ENCODE measurements around the gene GOLM1.

The GOLM1 gene

GRCh38 chr9:86093788-86094555, 5.4 kb downstream of the GOLM1 start:
- no peak for DNase-seq (ENCODE audit: extremely low spot score)
- ChIA-PET CTCF (no interaction called here), POLR2A (no interaction called here)
- TF ChIP-seq CTCF (IDR thresholded peaks at IDR 0.05; ENCODE audit: control extremely low read depth, extremely low read depth, low read depth, missing control alignments): no peak

- CTCF ChIA-PET: interaction anchor here (0.9 kb wide), 1 partner anchor 21 kb away, joined by 3 read pairs; no protein-coding TSS in a partner anchor
- TF ChIP-seq CTCF (IDR thresholded peaks at IDR 0.05; ENCODE audit: control extremely low read depth, extremely low read depth, low read depth, missing control alignments): no peak
- POLR2A ChIA-PET: no interaction called here
- DNase-seq (ENCODE audit: extremely low spot score): no peak
Measured at GRCh38 chr9:86091477-86091876, 7.9 kb downstream of the GOLM1 start.

GRCh38 chr9:86082870-86083269, 16.5 kb downstream of the GOLM1 start:
- ChIA-PET POLR2A (no interaction called here), CTCF (interaction anchor here (1.2 to 1.3 kb wide), 4 partner anchors 10 to 176 kb away, joined by 3 to 4 read pairs (median 4); no protein-coding TSS in a partner anchor)
- no peak for TF ChIP-seq CTCF (IDR thresholded peaks at IDR 0.05; ENCODE audit: control extremely low read depth, extremely low read depth, low read depth, missing control alignments)
- no peak for DNase-seq (ENCODE audit: extremely low spot score)

GRCh38 chr9:86079865-86080469, 19.4 kb downstream of the GOLM1 start:
- DNase-seq (ENCODE audit: extremely low spot score): no peak
- ChIA-PET POLR2A (no interaction called here), CTCF (interaction anchor here (1.0 kb wide), 1 partner anchor 20 kb away, joined by 3 read pairs; the partner anchor contains the start of gene GOLM1)
- no peak for TF ChIP-seq CTCF (IDR thresholded peaks at IDR 0.05; ENCODE audit: control extremely low read depth, extremely low read depth, low read depth, missing control alignments)

- POLR2A ChIA-PET: no interaction called here
Measured at GRCh38 chr9:86079421-86079831, 19.9 kb downstream of the GOLM1 start.

GRCh38 chr9:86078731-86079130, 20.6 kb downstream of the GOLM1 start:
- no peak for TF ChIP-seq CTCF (IDR thresholded peaks at IDR 0.05; ENCODE audit: control extremely low read depth, extremely low read depth, low read depth, missing control alignments)
- ChIA-PET POLR2A (no interaction called here), CTCF (interaction anchor here (0.8 to 1.5 kb wide), 2 partner anchors 16 to 35 kb away, joined by 3 to 4 read pairs; no protein-coding TSS in a partner anchor)
- DNase-seq (ENCODE audit: extremely low spot score): no peak

More at GRCh38 chr9:86079421-86079831, 19.9 kb downstream of the GOLM1 start:
- no peak for DNase-seq (ENCODE audit: extremely low spot score)
- TF ChIP-seq CTCF (IDR thresholded peaks at IDR 0.05; ENCODE audit: control extremely low read depth, extremely low read depth, low read depth, missing control alignments): no peak
- CTCF ChIA-PET: interaction anchor here (0.8 to 1.5 kb wide), 2 partner anchors 16 to 36 kb away, joined by 3 to 4 read pairs; no protein-coding TSS in a partner anchor

Measured in GM10248 (cell line).